ENCODE data around the gene GADL1. TPM values are rescaled to one million over a fixed set of nuclear protein-coding genes. Genes with fewer than 3 reads are reported as not detected.

The GADL1 gene
- polyA plus RNA-seq, 3 donors, result 2.4 to 6.0 (median 3.9) TPM

GRCh38 chr3:30835667-30836066, 58.8 kb downstream of the GADL1 start:
- DNase-seq (ENCODE audit: extremely low read depth in 1 of 11, low read depth in 9 of 11, low spot score in 4 of 11), result no peak

- DNase-seq (ENCODE audit: extremely low read depth in 1 of 11, low read depth in 9 of 11, low spot score in 4 of 11), result no peak
Measured at GRCh38 chr3:30832961-30833575, 61.4 kb downstream of the GADL1 start.

- no peak for DNase-seq (ENCODE audit: extremely low read depth in 1 of 11, low read depth in 9 of 11, low spot score in 4 of 11)
Measured at GRCh38 chr3:30827080-30827479, 67.4 kb downstream of the GADL1 start.

GRCh38 chr3:30826531-30826942, 67.9 kb downstream of the GADL1 start:
- no peak for DNase-seq (ENCODE audit: extremely low read depth in 1 of 11, low read depth in 9 of 11, low spot score in 4 of 11)

- no peak for DNase-seq (ENCODE audit: extremely low read depth in 1 of 11, low read depth in 9 of 11, low spot score in 4 of 11)
Measured at GRCh38 chr3:30819067-30819798, 75.2 kb downstream of the GADL1 start.

GRCh38 chr3:30813734-30814133, 80.7 kb downstream of the GADL1 start:
- no peak for DNase-seq (ENCODE audit: extremely low read depth in 1 of 11, low read depth in 9 of 11, low spot score in 4 of 11)

GRCh38 chr3:30811151-30811795, 83.2 kb downstream of the GADL1 start:
- no peak for DNase-seq (ENCODE audit: extremely low read depth in 1 of 11, low read depth in 9 of 11, low spot score in 4 of 11)

- no peak for DNase-seq (ENCODE audit: extremely low read depth in 1 of 11, low read depth in 9 of 11, low spot score in 4 of 11)
Measured at GRCh38 chr3:30810625-30811024, 83.8 kb downstream of the GADL1 start.

- DNase-seq (ENCODE audit: extremely low read depth in 1 of 11, low read depth in 9 of 11, low spot score in 4 of 11), result no peak
Measured at GRCh38 chr3:30805695-30806094, 88.8 kb downstream of the GADL1 start.

GRCh38 chr3:30804984-30805383, 89.5 kb downstream of the GADL1 start:
- no peak for DNase-seq (ENCODE audit: extremely low read depth in 1 of 11, low read depth in 9 of 11, low spot score in 4 of 11)

- no peak for DNase-seq (ENCODE audit: extremely low read depth in 1 of 11, low read depth in 9 of 11, low spot score in 4 of 11)
Measured at GRCh38 chr3:30795176-30795575, 99.3 kb downstream of the GADL1 start.

- DNase-seq (ENCODE audit: extremely low read depth in 1 of 11, low read depth in 9 of 11, low spot score in 4 of 11), result no peak
Measured at GRCh38 chr3:30793740-30794139, 100.7 kb downstream of the GADL1 start.

- DNase-seq (ENCODE audit: extremely low read depth in 1 of 11, low read depth in 9 of 11, low spot score in 4 of 11), result no peak
Measured at GRCh38 chr3:30790150-30790549, 104.3 kb downstream of the GADL1 start.

- DNase-seq (ENCODE audit: extremely low read depth in 1 of 11, low read depth in 9 of 11, low spot score in 4 of 11), result no peak
Measured at GRCh38 chr3:30786365-30786764, 108.1 kb downstream of the GADL1 start.

- DNase-seq (ENCODE audit: extremely low read depth in 1 of 11, low read depth in 9 of 11, low spot score in 4 of 11), result no peak
Measured at GRCh38 chr3:30779686-30780287, 114.7 kb downstream of the GADL1 start.

GRCh38 chr3:30778933-30779332, 115.5 kb downstream of the GADL1 start:
- no peak for DNase-seq (ENCODE audit: extremely low read depth in 1 of 11, low read depth in 9 of 11, low spot score in 4 of 11)

GRCh38 chr3:30777426-30778113, 116.9 kb downstream of the GADL1 start:
- DNase-seq (ENCODE audit: extremely low read depth in 1 of 11, low read depth in 9 of 11, low spot score in 4 of 11), result no peak

GRCh38 chr3:30776186-30776815, 118.2 kb downstream of the GADL1 start:
- DNase-seq (ENCODE audit: extremely low read depth in 1 of 11, low read depth in 9 of 11, low spot score in 4 of 11), result no peak

- peak in 7 of 11 donors; percentile 26 to 60 (median 34) for DNase-seq (ENCODE audit: extremely low read depth in 1 of 11, low read depth in 9 of 11, low spot score in 4 of 11)
Measured at GRCh38 chr3:30775040-30775439, 119.4 kb downstream of the GADL1 start.

Data from renal cortex interstitium (tissue), 11 donors.